H54 (cell line): ENCODE data around the gene COPS9.

ENCODE experiments used
- DNase-seq: peaks from one replicate; pipeline ENCODE4 v3.0.0; 2011; ENCODE audit warnings: low spot score, mixed read lengths; ENCODE audit not compliant: insufficient read length
- FAIRE-seq: peaks from 3 replicates; lab custom pipeline; 2011; peaks lifted over from hg19 to GRCh38; lab: Jason Lieb, UNC
- POLR2A ChIP-seq: IDR thresholded peaks from 2 replicates; pipeline ENCODE4 v1.6.1; 2011; ENCODE audit warnings: low read depth, mild to moderate bottlenecking, low read length

COPS9 gene

GRCh38 chr2:240147911-240148587, 11.9 kb upstream of the COPS9 start:
- FAIRE-seq, result no peak
- no peak for TF ChIP-seq POLR2A

GRCh38 chr2:240147382-240147781, 11.3 kb upstream of the COPS9 start:
- DNase-seq, result no peak
- no peak for TF ChIP-seq POLR2A
- FAIRE-seq, result no peak

More at GRCh38 chr2:240147911-240148587, 11.9 kb upstream of the COPS9 start:
- DNase-seq, result no peak

DNA sequence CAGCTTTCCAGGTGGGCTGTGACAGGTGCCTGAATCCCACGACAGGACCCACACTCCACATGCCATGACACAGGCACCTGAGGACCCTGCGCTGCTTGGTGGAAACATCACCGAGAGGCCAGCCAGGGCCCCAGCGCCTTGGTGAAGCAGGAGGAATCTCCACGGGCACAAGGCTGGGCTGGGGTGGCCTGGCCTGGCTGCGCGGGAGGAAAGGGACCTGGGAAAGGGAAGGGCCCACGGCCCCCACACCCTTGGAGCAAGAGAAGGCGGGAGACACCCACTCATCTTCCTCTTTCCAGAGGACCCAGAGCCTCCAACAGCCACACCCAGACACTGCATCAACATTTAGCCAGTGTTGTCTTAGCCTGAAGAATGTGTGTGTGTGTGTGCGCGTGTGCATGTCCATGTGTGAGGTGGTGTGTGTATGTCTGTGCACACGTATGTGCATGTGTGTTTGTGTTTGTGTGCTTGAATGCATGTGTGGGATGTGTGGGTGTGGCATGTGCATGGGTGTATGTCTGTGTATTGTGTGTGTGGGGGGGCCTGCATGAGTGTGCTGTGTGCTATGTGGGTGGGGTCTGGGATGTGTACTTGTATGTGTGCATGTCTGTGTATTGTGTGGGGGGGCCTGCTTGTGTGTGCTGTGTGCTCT, 10.6 kb upstream of the COPS9 start:
- FAIRE-seq, result no peak
- TF ChIP-seq POLR2A, result no peak
- no peak for DNase-seq

DNA sequence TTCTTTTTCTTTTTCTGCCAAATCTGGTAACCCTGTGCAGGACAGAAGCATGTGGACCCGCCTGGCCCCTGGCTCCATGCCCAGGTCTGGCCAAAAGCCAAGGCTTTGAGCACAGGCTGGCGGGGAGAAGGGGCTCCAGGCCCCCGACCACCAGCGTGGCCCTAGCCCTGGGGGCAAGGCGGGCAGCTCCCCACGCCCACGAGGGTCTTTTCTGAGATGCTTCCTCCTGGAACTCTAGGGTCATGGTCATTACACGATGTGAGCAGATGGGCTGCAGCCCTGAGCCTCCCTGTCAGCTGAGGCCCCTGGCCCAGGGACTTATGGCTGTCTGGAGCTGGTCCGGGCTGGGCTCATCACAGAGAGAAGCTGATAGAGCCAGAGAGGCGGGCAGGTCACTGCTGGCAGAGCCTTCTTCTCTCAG, 10.0 kb upstream of the COPS9 start:
- TF ChIP-seq POLR2A, result no peak
- FAIRE-seq, result no peak
- no peak for DNase-seq

GRCh38 chr2:240145461-240145860, 9.4 kb upstream of the COPS9 start:
- DNase-seq, result no peak
- no peak for TF ChIP-seq POLR2A
- no peak for FAIRE-seq

DNA sequence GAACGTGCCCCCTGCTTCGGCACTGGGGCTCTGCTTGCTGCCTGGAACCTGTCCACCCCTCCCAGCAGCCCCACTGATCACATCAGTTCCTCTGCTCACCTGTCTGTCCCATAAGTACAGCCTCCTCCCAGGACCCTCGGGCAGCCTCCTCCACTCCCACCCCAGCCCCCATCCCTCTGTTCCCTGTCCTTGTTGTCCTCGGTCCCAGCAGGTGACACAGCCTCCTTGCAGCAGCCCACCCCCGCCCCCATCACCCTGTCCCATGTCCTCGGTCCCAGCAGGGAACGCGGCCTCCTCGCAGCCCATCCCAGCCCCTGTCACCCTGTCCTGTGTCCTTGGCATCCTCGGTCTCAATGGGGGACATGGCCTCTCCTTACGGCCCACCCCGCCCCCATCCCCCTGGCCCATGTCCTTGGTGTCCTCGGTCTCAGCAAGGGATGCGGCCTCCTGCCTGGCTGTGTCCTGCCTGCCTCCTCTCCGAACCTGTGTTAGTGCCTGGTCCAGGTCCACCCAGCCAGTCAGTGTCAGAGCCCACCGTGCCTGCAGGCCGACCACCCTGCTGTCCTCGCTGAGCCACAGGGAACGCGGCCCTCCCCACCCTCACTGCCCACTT, 8.7 kb upstream of the COPS9 start:
- no peak for DNase-seq

GRCh38 chr2:240143801-240144648, 7.9 kb upstream of the COPS9 start:
- FAIRE-seq, result no peak
- no peak for TF ChIP-seq POLR2A
- DNase-seq, result peak; percentile 86

More for the DNA sequence above, 8.7 kb upstream of the COPS9 start:
- no peak for TF ChIP-seq POLR2A
- no peak for FAIRE-seq

GRCh38 chr2:240143276-240143675, 7.2 kb upstream of the COPS9 start:
- DNase-seq (no peak), FAIRE-seq (no peak)
- no peak for TF ChIP-seq POLR2A

DNA sequence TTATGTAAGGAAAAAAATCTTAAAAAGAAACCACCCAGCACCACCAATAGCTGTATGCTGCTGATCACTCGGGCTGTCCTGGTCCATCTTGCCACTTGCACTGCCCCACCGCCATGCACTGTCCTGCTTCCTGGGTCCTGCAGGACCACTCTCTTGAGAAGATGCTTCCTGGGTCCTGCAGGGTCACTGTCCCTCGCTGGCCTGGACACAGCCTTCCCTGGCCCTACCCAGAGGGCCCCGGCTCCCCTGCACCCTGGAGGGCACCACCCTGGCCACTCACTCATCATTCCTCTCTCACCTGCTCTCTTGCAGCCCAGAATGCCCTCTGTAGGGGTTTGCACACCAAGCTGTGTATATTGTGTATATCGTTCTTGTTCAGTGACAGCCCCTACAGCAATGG, 6.8 kb upstream of the COPS9 start:
- DNase-seq (no peak), FAIRE-seq (no peak)
- TF ChIP-seq POLR2A, result no peak

- DNase-seq, result no peak
- FAIRE-seq, result no peak
- no peak for TF ChIP-seq POLR2A
Observed at GRCh38 chr2:240142256-240142775, 6.2 kb upstream of the COPS9 start.

DNA sequence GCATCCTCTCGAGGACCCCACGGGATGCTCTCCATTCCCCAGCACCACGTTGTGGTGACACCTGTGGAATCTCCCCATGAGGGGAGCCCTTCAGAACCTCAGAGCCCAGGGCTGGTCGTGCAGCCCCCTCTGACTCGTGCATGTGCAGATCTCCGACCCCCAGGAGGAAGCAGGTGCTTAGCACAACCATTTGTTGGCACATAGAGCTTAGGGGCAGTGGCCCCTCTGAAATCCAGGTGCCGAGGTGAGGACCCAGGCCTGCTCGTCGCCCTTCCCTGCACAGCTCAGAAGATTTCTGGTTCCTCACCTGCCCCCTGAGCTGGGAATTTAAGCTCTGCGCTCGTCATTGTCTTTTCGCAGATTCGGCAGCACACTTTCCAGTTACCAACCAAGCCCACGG, 5.6 kb upstream of the COPS9 start:
- no peak for DNase-seq
- no peak for FAIRE-seq
- no peak for TF ChIP-seq POLR2A

- TF ChIP-seq POLR2A, result no peak
- no peak for FAIRE-seq
- DNase-seq, result no peak
Observed at GRCh38 chr2:240140920-240141319, 4.8 kb upstream of the COPS9 start.

- FAIRE-seq (no peak), DNase-seq (no peak)
- TF ChIP-seq POLR2A, result no peak
Observed at GRCh38 chr2:240140511-240140910, 4.4 kb upstream of the COPS9 start, which contains the start of gene OTOS. Gene OTOS, minus strand, starts transcription at chr2:240140658. Its CDS starts 332 bp downstream, at chr2:240140326.
